Loucy (cell line): Measurements from ENCODE around the gene SORD.

Experiments used
- CTCF ChIP-seq: fragments of 200-600 bp; sonication (generic); conservative IDR thresholded peaks from 2 replicates; pipeline ENCODE4 v1.5.1; 2014; ENCODE audit warnings: mild to moderate bottlenecking, antibody characterized with exemption, low read length
- EZH2phosphoT487 ChIP-seq: fragments of 200-600 bp; IDR thresholded peaks from 2 replicates; pipeline ENCODE4 v1.6.1; 2018; ENCODE audit warnings: antibody characterized with exemption, mild to moderate bottlenecking, moderate library complexity, borderline replicate concordance

- TF ChIP-seq CTCF (no peak), EZH2phosphoT487 (no peak)
Observed at GRCh38 chr15:45116006-45116481, 93.0 kb downstream of the SORD start.
